Memory B cell (primary cell): Measurements from ENCODE around the gene S100A14.
A peak's percentile ranks its signal among the peaks of the same experiment; 100 is the strongest.

Experiments used
- ATAC-seq: fragments of 150-1000 bp; cut with Tn5 transposase; 2 replicates; pipeline ENCODE4 v1.10.0; 2021; ENCODE audit warnings: low read depth, mild to moderate bottlenecking, moderate library complexity
- DNase-seq, 2 donors: peaks; one replicate each; pipeline ENCODE4 v3.0.0; 2022; ENCODE audit warnings: low spot score in 2 of 2
- H3K27ac Mint-ChIP-seq: one replicate; pipeline ENCODE4 v1.8.0; 2022; ENCODE audit warnings: mild to moderate bottlenecking, moderate library complexity, mixed read lengths
- H3K27me3 Mint-ChIP-seq: one replicate; pipeline ENCODE4 v1.8.0; 2022; ENCODE audit warnings: mixed read lengths
- H3K36me3 Mint-ChIP-seq: one replicate; pipeline ENCODE4 v1.8.0; 2022; ENCODE audit warnings: mild to moderate bottlenecking, mixed read lengths
- H3K4me1 Mint-ChIP-seq: one replicate; pipeline ENCODE4 v1.8.0; 2022; ENCODE audit warnings: mixed read lengths
- H3K4me3 Mint-ChIP-seq: one replicate; pipeline ENCODE4 v1.8.0; 2022; ENCODE audit warnings: mild to moderate bottlenecking, moderate library complexity, mixed read lengths
- H3K9me3 Mint-ChIP-seq: one replicate; pipeline ENCODE4 v1.8.0; 2022; ENCODE audit warnings: mixed read lengths

The S100A14 gene

DNA sequence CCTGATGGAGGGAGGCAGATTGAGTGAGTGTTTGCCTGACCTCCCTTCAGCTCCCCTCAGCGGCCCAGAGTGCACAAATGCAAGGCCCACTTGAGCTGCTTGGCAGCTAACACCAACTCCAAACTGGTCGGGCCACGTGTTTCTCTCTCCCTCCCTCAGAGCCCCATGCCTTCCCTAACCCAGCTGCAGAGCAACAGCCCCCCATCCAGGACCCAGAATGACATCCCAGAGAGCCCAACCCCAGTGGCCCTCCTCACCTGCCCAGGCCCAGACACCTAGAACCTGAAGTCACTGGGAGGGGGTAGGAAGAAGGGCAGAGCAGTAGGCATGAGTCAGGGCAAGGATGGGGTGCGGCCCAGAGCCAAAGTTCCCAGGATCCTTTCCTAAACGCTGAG, 789 bp upstream of the S100A14 start:
- Mint-ChIP-seq H3K4me1 (no peaks in the 10 kb centered on the region), H3K4me3 (no peak overlapping the region), H3K9me3 (no peaks in the 10 kb centered on the region), H3K27ac (no peak overlapping the region), H3K27me3 (no peaks in the 10 kb centered on the region), H3K36me3 (no peaks in the 10 kb centered on the region)
- no peak for DNase-seq
- no peak for ATAC-seq

DNA sequence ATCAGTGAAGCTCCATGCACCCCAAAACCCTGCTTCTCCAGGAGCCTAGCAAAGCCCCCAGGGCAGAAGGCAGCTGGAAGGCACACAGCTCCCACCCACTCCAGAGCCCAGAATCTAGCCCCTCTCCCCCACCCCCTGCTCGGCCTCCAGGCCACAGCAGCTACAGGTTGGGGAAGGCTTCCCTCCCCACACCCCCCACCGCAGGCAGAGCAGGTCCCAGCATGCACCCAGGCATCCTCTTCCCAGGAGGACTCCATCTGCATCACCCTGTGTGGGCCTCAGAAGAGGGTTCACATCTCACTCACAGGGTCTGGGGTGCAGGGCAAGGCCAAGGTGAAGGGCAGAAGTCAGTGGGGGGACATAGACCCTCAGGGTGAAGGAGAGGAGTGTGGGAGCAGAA, 719 bp downstream of the S100A14 start:
- Mint-ChIP-seq H3K4me3 (no peak overlapping the region), H3K4me1 (no peaks in the 10 kb centered on the region), H3K27ac (no peak overlapping the region), H3K9me3 (no peaks in the 10 kb centered on the region), H3K36me3 (no peaks in the 10 kb centered on the region), H3K27me3 (no peaks in the 10 kb centered on the region)
- ATAC-seq (no peak), DNase-seq (no peak)

DNA sequence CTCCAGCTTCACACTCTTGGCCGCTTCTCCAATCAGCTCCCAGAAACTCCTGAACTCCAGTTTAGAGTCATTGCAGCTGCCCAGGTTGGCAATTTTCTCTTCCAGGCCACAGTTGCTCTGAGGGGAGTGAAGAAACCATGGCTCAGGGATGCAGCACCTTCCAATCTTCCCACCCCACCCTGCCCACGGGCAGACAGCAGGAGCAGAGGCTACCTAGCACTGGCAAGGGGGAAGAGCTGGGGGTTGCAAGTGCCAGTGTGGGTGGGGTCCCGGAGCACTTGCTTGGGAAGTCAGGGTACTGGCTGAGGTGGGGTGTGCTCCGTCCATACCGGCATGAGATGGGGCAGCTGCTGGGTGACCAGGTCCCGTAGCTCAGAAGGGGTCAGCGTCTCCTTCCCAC, 1.2 kb downstream of the S100A14 start:
- Mint-ChIP-seq H3K4me1 (no peaks in the 10 kb centered on the region), H3K27ac (no peak overlapping the region), H3K4me3 (no peak overlapping the region), H3K9me3 (no peaks in the 10 kb centered on the region), H3K36me3 (no peaks in the 10 kb centered on the region), H3K27me3 (no peaks in the 10 kb centered on the region)
- ATAC-seq (no peak), DNase-seq (no peak)

DNA sequence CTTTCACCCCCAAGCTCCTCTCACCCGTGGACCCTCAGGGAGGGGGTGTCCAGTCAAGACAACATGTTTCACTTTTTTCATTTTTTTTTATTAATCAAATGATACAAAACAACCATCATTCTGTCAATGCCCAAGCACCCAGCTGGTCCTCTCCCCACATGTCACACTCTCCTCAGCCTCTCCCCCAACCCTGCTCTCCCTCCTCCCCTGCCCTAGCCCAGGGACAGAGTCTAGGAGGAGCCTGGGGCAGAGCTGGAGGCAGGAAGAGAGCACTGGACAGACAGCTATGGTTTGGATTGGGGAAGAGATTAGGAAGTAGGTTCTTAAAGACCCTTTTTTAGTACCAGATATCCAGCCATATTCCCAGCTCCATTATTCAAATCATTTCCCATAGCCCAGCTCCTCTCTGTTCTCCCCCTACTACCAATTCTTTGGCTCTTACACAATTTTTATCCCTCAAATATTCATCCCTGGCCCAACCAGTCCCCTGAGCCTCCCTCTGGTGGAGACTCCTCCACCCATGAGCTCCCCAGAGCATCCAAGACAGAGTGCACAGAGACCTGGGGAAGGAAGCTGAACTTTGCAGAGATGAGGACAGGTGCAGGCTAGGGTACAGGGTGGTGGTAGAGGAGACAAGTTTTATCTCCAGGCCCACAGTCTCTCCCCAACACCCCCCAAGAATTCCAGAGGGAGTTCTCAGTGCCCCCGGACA, 1.8 kb downstream of the S100A14 start:
- Mint-ChIP-seq H3K4me1 (peaks cover 2% of the 10 kb centered on the region), H3K27me3 (no peaks in the 10 kb centered on the region), H3K36me3 (no peaks in the 10 kb centered on the region), H3K9me3 (no peaks in the 10 kb centered on the region), H3K27ac (no peak overlapping the region), H3K4me3 (no peak overlapping the region)
- ATAC-seq (no peak), DNase-seq (no peak)

DNA sequence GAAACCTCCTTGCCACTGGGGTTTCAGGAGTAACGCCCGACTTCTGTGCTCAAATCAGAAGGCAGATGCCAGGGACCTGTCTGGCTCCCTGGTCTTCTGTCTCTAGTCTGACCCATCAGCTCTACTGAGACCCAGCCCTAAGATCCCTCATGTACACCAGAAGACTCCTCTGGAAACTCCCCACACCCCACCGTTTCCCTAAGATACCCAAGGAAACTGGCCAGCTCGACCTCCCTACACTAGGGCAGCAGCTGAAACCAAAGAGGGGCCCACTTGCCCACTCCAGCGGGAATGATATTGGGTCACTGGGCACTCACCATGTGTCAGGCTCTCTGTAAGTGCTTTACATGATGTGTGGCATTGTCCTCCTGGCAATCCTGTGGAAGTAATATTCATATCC, 2.7 kb downstream of the S100A14 start:
- Mint-ChIP-seq H3K27me3 (no peaks in the 10 kb centered on the region), H3K4me3 (no peak overlapping the region), H3K4me1 (peaks cover 2% of the 10 kb centered on the region), H3K27ac (no peak overlapping the region), H3K9me3 (no peaks in the 10 kb centered on the region), H3K36me3 (no peaks in the 10 kb centered on the region)
- DNase-seq (no peak), ATAC-seq (no peak)

DNA sequence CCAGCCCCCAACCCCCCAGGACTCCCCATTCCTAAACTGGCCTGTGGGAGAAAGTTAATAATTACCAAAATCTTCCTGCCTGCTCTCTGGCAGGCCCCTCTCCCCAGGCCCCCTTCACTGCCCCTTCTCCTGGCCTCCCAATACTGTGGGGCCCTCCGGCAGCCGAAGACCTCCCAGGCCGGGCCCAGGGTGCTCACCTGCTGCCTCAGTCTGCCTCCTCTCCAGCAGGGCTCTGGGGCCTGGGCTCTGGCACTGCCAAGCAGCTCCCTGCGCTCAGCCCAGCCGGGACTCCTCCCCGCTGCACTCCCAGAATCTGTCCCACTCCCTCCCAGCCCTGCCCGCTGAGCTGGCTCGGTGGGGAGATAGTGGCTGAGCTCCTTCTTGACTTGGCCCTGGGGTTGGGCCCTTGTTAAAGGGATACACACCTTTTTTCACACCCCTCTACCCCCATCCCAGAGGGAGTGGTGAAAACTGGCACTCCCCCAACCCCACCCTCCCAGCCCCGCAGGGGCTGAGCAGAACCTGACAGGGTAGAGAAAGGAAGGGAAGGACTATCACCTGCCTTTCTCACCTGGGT, 3.3 kb downstream of the S100A14 start, which contains the start of gene S100A16:
S100A16 (minus strand) TSS at position 383 of the 577 bp plus-strand sequence. CDS start 4,986 bp downstream, outside the sequence.
- Mint-ChIP-seq H3K27me3 (no peaks in the 10 kb centered on the region), H3K4me3 (no peak within 1 kb of the TSS), H3K27ac (peak within 1 kb of the TSS; percentile 40), H3K36me3 (no peaks in the 10 kb centered on the region), H3K4me1 (peaks cover 2% of the 10 kb centered on the region), H3K9me3 (no peaks in the 10 kb centered on the region)
- DNase-seq (no peak), ATAC-seq (no peak)

DNA sequence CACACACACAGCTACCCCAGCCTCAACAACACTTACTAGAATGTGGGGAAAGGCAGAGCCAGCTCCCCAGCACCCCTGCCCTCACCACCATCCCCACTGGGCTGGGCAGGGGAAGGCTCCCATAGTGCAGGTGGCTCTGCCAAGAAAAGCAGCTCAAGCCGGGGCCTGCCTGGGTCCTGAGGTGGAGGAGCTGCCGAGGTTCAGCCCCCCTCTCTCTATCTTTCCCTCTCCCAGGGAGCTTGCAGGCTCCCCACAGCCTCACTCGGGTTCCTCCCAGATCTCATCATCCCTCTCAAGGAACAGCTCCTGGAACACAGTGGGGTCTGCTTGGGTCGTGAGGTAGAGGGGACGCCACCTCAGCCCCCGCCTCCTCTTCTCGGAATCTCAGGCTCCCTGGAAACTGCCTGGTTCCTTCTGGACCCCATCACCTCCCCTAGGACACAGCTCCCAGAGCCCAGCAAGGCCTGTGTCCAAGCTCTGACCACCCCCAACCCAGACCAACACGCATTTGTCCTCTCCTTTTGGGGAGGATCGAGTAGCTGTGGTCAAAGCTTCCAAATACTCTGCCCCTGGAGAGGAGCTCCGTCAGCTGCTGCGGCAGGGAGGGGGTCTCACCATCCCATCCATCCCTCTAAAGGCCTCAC, 3.9 kb downstream of the S100A14 start:
- Mint-ChIP-seq H3K27me3 (no peaks in the 10 kb centered on the region), H3K27ac (peak overlapping the region; percentile 40), H3K4me1 (peaks cover 2% of the 10 kb centered on the region), H3K9me3 (no peaks in the 10 kb centered on the region), H3K36me3 (no peaks in the 10 kb centered on the region), H3K4me3 (no peak overlapping the region)
- no peak for ATAC-seq
- no peak for DNase-seq

DNA sequence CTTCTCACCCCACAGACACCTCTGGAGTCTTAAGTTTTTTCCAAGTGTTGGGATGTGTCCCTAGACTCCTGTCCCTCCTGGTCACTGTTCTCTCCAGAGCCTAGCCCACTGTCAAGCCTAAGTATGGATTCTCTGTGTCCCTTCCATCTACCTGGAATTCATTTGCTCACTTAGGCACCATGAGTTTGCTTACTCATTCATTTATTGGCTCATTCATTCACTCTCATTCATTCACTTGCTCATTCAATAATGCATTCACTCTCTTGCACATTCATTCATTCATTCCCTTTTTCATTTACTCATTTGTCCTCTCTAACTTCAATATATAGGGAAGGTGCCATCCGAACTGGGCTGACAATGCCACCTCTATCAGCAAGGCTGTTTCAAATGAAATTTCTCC, 4.8 kb downstream of the S100A14 start:
- H3K27me3 Mint-ChIP-seq, result no peaks in the 10 kb centered on the region
- ATAC-seq (no peak), DNase-seq (no peak)
- H3K4me1 Mint-ChIP-seq, result peaks cover 2% of the 10 kb centered on the region
- no peak overlapping the region for H3K27ac Mint-ChIP-seq
- H3K9me3 Mint-ChIP-seq, result no peaks in the 10 kb centered on the region
- H3K36me3 Mint-ChIP-seq, result no peaks in the 10 kb centered on the region
- no peak overlapping the region for H3K4me3 Mint-ChIP-seq

DNA sequence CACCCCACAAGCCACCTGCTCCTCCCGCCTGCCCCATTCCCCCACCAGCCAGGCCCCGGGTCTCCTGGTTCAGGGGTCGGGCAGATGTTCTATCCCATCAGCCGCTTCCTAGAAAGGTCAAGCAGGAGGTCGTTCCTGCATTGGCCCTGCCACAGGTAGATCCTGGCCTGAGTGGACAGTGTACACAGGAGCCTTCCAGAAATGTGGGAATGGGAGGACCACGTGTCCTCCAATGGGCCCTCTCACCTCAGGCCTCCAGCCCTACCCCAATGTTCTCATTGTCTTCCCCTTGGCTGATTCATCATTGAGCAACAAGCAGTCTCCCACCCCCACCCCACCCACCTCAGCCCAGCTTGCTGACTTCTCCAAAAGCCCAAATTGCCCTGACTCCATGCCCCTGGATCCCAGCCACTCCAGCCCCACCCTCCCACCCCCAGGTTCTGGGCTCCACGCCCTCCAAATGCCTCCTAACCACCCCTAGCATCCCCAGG, 5.3 kb downstream of the S100A14 start:
- ATAC-seq (no peak), DNase-seq (no peak)
- Mint-ChIP-seq H3K4me3 (no peak overlapping the region), H3K27me3 (no peaks in the 10 kb centered on the region), H3K4me1 (peaks cover 2% of the 10 kb centered on the region), H3K36me3 (no peaks in the 10 kb centered on the region), H3K27ac (no peak overlapping the region), H3K9me3 (no peaks in the 10 kb centered on the region)

DNA sequence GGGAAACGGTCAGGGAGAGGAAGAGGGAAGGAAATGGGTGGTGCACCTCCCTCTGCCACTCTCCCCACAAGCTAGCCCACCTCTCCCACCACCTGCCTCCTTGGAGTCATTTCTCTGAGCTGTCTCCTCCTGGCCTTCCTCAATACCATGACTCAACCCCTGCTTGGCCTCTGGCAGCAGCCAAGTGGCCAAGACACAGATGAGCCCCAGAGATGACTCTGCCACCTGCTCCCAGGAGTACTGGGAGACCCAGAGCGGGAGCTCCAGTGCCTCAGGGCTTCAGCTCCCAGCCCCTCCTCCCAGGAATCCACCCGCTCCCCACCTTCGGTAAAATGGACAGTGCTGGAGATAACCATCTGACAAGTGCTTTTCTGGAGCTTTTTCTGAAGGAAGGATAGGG, 5.8 kb downstream of the S100A14 start:
- Mint-ChIP-seq H3K27me3 (no peaks in the 10 kb centered on the region), H3K36me3 (no peaks in the 10 kb centered on the region), H3K9me3 (no peaks in the 10 kb centered on the region), H3K4me1 (peaks cover 3% of the 10 kb centered on the region), H3K4me3 (no peak overlapping the region), H3K27ac (no peak overlapping the region)
- ATAC-seq, result no peak
- DNase-seq, result no peak

DNA sequence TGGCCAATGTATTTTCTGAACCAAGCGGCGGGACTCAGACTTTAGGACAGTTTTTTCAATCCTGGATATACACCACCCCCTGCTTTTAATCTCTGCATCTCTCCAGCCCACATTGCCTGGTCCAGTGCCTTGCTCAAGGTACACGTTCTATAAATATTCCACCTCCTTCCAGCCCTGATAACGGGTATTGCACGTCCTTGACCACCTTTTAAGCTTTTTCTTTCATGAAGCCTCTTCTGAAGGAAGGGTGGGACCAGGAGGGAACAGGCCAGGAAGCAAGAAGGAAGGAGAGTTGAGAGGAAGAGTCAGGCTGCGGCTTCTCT, 6.6 kb downstream of the S100A14 start:
- DNase-seq (no peak), ATAC-seq (no peak)
- Mint-ChIP-seq H3K36me3 (no peaks in the 10 kb centered on the region), H3K27ac (no peak overlapping the region), H3K4me3 (no peak overlapping the region), H3K27me3 (no peaks in the 10 kb centered on the region), H3K4me1 (peaks cover 5% of the 10 kb centered on the region), H3K9me3 (no peaks in the 10 kb centered on the region)

DNA sequence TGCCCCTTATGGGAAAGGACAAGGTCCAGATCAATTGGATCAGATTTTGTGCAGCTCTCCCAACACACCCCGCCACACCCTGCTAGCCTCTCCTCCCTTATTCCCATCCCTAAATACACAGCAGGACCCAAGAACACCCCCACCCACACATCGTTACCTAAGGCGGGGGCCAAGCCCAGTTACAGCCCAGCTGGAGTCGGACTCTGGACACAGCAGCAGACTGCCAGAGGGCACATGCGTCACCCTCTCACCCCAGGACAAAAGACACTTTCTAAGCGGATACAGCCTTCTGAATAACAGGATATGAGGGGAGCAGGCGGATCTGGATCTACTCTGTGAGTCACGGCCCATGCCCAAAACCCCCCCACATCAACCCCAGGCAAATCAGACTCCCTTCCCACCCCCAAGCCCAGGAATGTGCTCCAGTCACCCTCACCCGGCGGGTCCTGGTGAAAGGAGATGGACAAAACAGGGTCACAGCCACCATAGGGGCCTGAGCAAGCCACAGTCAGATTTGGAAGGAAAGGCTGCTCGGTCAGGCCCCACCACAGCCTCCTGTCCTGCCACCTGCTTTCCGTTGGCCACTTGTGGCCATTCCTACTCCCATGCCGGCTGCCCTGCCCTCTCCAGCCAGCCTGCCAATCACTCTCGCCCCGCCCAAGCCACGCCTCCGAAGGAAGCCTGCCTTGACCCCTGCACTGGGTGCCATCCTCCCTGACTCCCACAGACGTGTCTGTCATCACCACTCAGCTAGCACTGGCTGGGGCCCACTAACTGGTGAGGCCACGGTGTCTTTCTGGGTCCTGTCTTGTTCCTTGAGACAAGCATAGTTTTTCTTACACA, 7.2 kb downstream of the S100A14 start:
- H3K27ac Mint-ChIP-seq, result no peak overlapping the region
- DNase-seq, result no peak

DNA sequence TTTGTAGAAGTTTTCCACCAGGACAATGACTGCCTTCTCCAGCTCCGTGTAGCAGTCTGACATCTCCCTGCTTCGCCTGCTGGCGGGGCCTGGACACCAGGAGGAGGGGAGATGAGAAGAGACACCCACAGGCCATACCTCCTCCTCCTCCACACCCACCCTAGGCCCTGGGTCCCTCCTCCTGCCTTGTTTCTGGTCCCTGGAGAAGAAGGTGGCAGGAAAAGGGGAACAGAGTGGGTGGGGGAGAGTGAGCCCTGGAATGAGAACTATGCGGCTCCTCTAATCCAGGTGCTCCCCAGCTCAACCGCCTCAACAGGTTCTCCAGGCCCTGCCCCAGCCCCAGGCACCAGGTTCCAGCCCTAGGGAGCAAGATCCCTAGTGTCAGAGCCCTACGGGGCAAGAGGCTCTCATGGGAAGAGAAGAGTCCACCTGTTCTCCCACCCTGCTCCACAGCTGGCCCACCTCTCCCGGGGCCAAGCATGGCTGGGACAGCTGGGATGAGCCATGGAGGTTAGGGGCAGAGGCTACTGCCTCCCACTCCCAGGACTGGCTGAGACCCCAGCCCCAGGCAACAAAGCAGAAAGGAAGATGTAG, 7.9 kb downstream of the S100A14 start:
- Mint-ChIP-seq H3K36me3 (no peaks in the 10 kb centered on the region), H3K27me3 (no peaks in the 10 kb centered on the region), H3K4me1 (peaks cover 5% of the 10 kb centered on the region), H3K4me3 (no peak overlapping the region), H3K9me3 (no peaks in the 10 kb centered on the region), H3K27ac (no peak overlapping the region)
- ATAC-seq (no peak), DNase-seq (no peak)

More for the DNA sequence above, 7.2 kb downstream of the S100A14 start:
- ATAC-seq, result no peak
- Mint-ChIP-seq H3K36me3 (no peaks in the 10 kb centered on the region), H3K4me1 (peaks cover 5% of the 10 kb centered on the region), H3K9me3 (no peaks in the 10 kb centered on the region), H3K27me3 (no peaks in the 10 kb centered on the region), H3K4me3 (no peak overlapping the region)

DNA sequence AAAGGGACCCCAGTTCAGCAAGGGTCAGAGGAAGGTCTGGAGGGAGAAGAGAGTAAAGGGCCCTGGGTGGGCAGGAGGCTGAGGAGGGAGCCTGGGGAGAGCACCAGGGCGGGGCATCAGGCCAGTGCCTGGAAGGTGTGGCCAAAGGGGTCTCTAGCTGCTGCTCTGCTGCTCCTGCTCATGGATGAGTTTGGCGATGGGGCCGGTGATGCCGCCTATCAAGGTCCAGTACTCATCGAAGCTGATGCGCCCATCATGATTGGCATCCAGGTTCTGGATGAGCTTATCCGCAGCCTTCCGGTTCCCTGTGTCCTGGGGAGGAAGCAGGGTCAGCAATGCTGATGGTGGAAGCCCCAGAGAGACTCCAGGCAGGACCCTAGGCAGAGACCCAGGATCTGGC, 8.7 kb downstream of the S100A14 start:
- no peak overlapping the region for H3K27ac Mint-ChIP-seq
- DNase-seq (no peak), ATAC-seq (no peak)
- no peaks in the 10 kb centered on the region for H3K36me3 Mint-ChIP-seq
- H3K9me3 Mint-ChIP-seq, result no peaks in the 10 kb centered on the region
- H3K4me3 Mint-ChIP-seq, result no peak overlapping the region
- H3K4me1 Mint-ChIP-seq, result peaks cover 5% of the 10 kb centered on the region
- no peaks in the 10 kb centered on the region for H3K27me3 Mint-ChIP-seq
